OCI-LY1 (cell line): Measurements from ENCODE around the gene GIMD1.
"Not testable (repeated sequence)": the region's sequence is repeated elsewhere in the genome, so short reads cannot be mapped to it uniquely, and the experiment has no call there.

ENCODE experiments used
- H2AFZ ChIP-seq: fragments of 200-600 bp; sonication (generic), shearing (Covaris generic); 2 replicates; pipeline ENCODE4 v1.6.0; 2014; ENCODE audit warnings: antibody characterized with exemption, mild to moderate bottlenecking, low read length
- H3F3A ChIP-seq: fragments of 200-600 bp; sonication (generic), shearing (Covaris generic); 2 replicates; pipeline ENCODE4 v1.6.0; 2014; ENCODE audit warnings: mild to moderate bottlenecking, antibody characterized with exemption, low read length, moderate library complexity; ENCODE audit not compliant: insufficient read depth
- H3K27ac ChIP-seq: fragments of 200-600 bp; sonication (generic); 2 replicates; pipeline ENCODE4 v1.5.1; 2014; ENCODE audit warnings: low read length, mixed run types, mild to moderate bottlenecking, low read depth; ENCODE audit not compliant: poor library complexity, severe bottlenecking
- H3K27me3 ChIP-seq: fragments of 200-600 bp; sonication (generic); 2 replicates; pipeline ENCODE4 v1.6.0; 2014; ENCODE audit warnings: antibody characterized with exemption, mild to moderate bottlenecking, low read length, moderate library complexity; ENCODE audit not compliant: insufficient read depth
- H3K36me3 ChIP-seq: fragments of 200-600 bp; sonication (generic); 2 replicates; pipeline ENCODE4 v1.6.1; 2014; ENCODE audit warnings: mild to moderate bottlenecking, antibody characterized with exemption, low read length, moderate library complexity, mixed read lengths; ENCODE audit not compliant: insufficient read depth
- H3K4me1 ChIP-seq: fragments of 200-600 bp; sonication (generic); 2 replicates; pipeline ENCODE4 v1.5.1; 2014; ENCODE audit warnings: mild to moderate bottlenecking, low read length, moderate library complexity; ENCODE audit not compliant: insufficient read depth, severe bottlenecking
- H3K4me2 ChIP-seq: fragments of 200-600 bp; sonication (generic), shearing (Covaris generic); 2 replicates; pipeline ENCODE4 v1.6.1; 2014; ENCODE audit warnings: low read length
- H3K4me3 ChIP-seq: fragments of 200-600 bp; sonication (generic); 2 replicates; pipeline ENCODE4 v1.5.1; 2014; ENCODE audit warnings: low read length, low read depth, mild to moderate bottlenecking, mixed read lengths; ENCODE audit not compliant: poor library complexity, severe bottlenecking
- H3K79me2 ChIP-seq: fragments of 200-600 bp; shearing (Covaris generic); 2 replicates; pipeline ENCODE4 v1.6.1; 2016; ENCODE audit warnings: mixed run types, low read length, mixed read lengths; ENCODE audit not compliant: insufficient read depth
- H3K9ac ChIP-seq: fragments of 200-600 bp; sonication (generic), shearing (Covaris generic); 2 replicates; pipeline ENCODE4 v1.6.1; 2014; ENCODE audit warnings: mild to moderate bottlenecking, low read length, mixed read lengths
- H3K9me2 ChIP-seq: fragments of 200-600 bp; sonication (generic), shearing (Covaris generic); 2 replicates; pipeline ENCODE4 v1.6.1; 2014; ENCODE audit warnings: low read depth, mild to moderate bottlenecking, low read length, mixed read lengths
- H3K9me3 ChIP-seq: fragments of 200-600 bp; shearing (Covaris generic); 2 replicates; pipeline ENCODE4 v1.6.1; 2014; ENCODE audit warnings: low read length, mixed read lengths
- H4K20me1 ChIP-seq: fragments of 200-600 bp; sonication (generic), shearing (Covaris generic); 2 replicates; pipeline ENCODE4 v1.6.0; 2016; ENCODE audit warnings: mild to moderate bottlenecking, low read length; ENCODE audit not compliant: insufficient read depth
- EZH2 ChIP-seq: fragments of 200-600 bp; sonication (generic), shearing (Covaris generic); IDR thresholded peaks from 2 replicates; pipeline ENCODE4 v1.8.0; 2017; ENCODE audit warnings: borderline replicate concordance, mixed run types, mild to moderate bottlenecking, antibody characterized with exemption, low read length, moderate library complexity, mixed read lengths
- TF ChIP-seq, protein P1 (sequence below): fragments of 200-600 bp; sonication (generic), shearing (Covaris generic); IDR thresholded peaks from 2 replicates; pipeline ENCODE4 v1.5.1; 2017; ENCODE audit warnings: mild to moderate bottlenecking, antibody characterized with exemption, low read length, moderate library complexity, mixed read lengths

The GIMD1 gene

DNA sequence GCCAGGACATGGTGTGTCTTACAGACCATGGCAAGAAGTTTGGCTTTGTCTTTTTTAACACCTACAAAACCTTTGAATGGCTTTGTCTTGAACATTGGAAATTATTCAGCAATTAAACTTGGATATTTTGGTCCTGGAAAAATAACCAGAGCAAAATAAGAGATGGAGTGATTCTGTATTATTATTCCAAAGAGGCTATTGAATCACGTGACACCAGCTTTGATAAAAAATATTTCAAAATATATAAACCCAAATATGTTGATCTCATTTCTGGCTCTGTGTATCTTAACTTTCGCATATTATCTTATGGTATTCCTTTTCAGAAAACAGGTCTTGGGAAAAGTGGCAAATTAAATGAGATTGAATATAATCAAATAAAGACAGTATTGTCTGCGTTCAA lies 32.6 kb upstream of the GIMD1 start:
- H3K27me3 ChIP-seq = no peaks in the 10 kb centered on the region
- H4K20me1 ChIP-seq = no peaks in the 10 kb centered on the region
- H3K4me3 ChIP-seq = no peak overlapping the region
- H3F3A ChIP-seq = no peaks in the 10 kb centered on the region
- H3K27ac ChIP-seq = no peak overlapping the region
- H3K36me3 ChIP-seq = no peaks in the 10 kb centered on the region
- H3K9me2 ChIP-seq = no peaks in the 10 kb centered on the region
- TF ChIP-seq, protein P1, sequence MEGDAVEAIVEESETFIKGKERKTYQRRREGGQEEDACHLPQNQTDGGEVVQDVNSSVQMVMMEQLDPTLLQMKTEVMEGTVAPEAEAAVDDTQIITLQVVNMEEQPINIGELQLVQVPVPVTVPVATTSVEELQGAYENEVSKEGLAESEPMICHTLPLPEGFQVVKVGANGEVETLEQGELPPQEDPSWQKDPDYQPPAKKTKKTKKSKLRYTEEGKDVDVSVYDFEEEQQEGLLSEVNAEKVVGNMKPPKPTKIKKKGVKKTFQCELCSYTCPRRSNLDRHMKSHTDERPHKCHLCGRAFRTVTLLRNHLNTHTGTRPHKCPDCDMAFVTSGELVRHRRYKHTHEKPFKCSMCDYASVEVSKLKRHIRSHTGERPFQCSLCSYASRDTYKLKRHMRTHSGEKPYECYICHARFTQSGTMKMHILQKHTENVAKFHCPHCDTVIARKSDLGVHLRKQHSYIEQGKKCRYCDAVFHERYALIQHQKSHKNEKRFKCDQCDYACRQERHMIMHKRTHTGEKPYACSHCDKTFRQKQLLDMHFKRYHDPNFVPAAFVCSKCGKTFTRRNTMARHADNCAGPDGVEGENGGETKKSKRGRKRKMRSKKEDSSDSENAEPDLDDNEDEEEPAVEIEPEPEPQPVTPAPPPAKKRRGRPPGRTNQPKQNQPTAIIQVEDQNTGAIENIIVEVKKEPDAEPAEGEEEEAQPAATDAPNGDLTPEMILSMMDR = no peak
- no peak for TF ChIP-seq EZH2
- no peaks in the 10 kb centered on the region for H3K4me1 ChIP-seq
- no peak overlapping the region for H2AFZ ChIP-seq
- no peak overlapping the region for H3K9ac ChIP-seq
- H3K4me2 ChIP-seq = no peak overlapping the region
- H3K79me2 ChIP-seq = no peaks in the 10 kb centered on the region
- no peaks in the 10 kb centered on the region for H3K9me3 ChIP-seq

DNA sequence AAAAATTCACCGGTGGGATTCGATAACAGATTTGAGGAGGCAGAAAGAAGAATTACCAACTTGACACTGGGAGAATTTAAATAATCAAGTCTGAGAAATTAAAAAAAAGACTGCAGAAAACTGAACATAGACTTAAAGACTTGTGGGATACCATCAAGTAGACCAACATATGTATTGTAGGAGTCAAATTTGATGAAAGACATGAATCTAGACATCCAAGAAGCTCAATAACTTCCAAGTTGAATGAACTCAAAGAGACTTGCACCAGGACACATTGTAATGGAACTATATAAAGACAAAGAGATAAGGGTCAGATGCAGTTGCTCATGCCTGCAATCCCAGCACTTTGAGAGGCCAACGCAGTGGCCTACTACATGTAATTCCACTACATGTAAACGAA lies 30.3 kb upstream of the GIMD1 start:
- not testable (repeated sequence) for H3K4me1 ChIP-seq, H4K20me1 ChIP-seq, H3K36me3 ChIP-seq, H3K9ac ChIP-seq, H3K79me2 ChIP-seq, H3K4me3 ChIP-seq, H3F3A ChIP-seq, H3K27me3 ChIP-seq, H2AFZ ChIP-seq, H3K4me2 ChIP-seq, H3K9me2 ChIP-seq, H3K27ac ChIP-seq, H3K9me3 ChIP-seq

DNA sequence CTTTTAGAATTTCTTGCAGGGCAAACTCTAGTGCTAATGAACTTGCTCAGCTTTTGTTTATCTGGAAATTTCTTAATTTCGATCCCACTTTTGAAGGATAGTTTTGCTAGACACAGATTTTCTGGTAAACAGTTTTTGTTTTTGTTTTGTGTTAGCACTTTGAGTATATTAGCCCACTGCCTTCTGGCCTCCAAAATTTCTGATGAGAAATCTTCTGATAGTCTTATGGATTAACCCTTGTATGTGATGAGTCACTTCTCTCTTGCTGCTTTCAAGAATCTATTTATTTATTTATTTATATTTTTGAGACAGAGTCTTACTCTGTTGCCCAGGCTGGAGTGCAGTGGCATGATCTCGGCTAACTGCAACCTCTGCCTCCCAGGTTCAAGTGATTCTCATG lies 27.0 kb upstream of the GIMD1 start:
- H4K20me1 ChIP-seq = no peaks in the 10 kb centered on the region
- TF ChIP-seq EZH2 = no peak
- TF ChIP-seq, protein P1 = no peak

DNA sequence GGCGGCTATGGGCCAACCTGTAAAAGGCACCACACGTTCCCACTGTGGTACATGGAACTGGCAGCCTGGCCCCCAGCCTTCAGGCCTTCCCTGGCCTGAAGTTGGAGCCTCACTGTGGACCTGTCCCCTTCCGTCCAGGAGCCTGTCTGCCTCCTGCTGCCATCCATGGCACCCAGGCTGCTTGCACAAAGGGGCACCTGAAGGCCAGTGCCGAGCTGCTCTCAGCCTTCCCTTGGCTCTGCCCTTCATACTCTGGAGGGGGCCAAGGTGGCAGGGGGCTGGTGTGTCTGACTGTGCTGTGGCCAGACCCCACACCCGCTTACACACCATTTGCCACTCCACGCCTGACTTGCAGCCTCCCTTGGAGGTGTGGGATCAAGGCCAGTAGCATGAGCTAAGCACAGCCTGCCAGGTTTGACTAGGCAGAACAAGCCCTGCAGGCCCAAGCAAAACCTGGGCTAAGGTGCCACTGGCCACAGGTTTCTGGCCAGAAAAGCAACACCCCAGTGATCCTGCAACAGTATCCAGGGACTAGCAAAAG lies 17.3 kb upstream of the GIMD1 start:
- TF ChIP-seq, protein P1 = no peak
- no peak for TF ChIP-seq EZH2
- H3K27me3 ChIP-seq = no peaks in the 10 kb centered on the region
- no peaks in the 10 kb centered on the region for H4K20me1 ChIP-seq
- no peak overlapping the region for H3K27ac ChIP-seq
- H3K36me3 ChIP-seq = no peaks in the 10 kb centered on the region
- no peaks in the 10 kb centered on the region for H3K4me1 ChIP-seq
- no peaks in the 10 kb centered on the region for H3K9me3 ChIP-seq
- no peak overlapping the region for H3K9ac ChIP-seq
- H3K4me3 ChIP-seq = no peak overlapping the region
- no peaks in the 10 kb centered on the region for H3K9me2 ChIP-seq
- no peaks in the 10 kb centered on the region for H3F3A ChIP-seq
- no peak overlapping the region for H2AFZ ChIP-seq
- H3K79me2 ChIP-seq = no peaks in the 10 kb centered on the region
- no peak overlapping the region for H3K4me2 ChIP-seq

More for the DNA sequence above, 27.0 kb upstream of the GIMD1 start:
- Histone ChIP-seq H3K27me3 (no peaks in the 10 kb centered on the region), H3K9me3 (no peaks in the 10 kb centered on the region), H3K36me3 (no peaks in the 10 kb centered on the region), H2AFZ (no peak overlapping the region), H3K79me2 (no peaks in the 10 kb centered on the region), H3K4me1 (no peaks in the 10 kb centered on the region), H3K27ac (no peak overlapping the region), H3K9ac (no peak overlapping the region), H3K9me2 (no peaks in the 10 kb centered on the region), H3F3A (no peaks in the 10 kb centered on the region), H3K4me3 (no peak overlapping the region), H3K4me2 (no peak overlapping the region)
